BLaER1 (cell line): ENCODE results near the gene PELI2.
"Not testable (repeated sequence)": the region's sequence is repeated elsewhere in the genome, so short reads cannot be mapped to it uniquely, and the experiment has no call there.

Source experiments
- H3K27ac ChIP-seq: shearing (Covaris generic); formaldehyde crosslinking; 2 replicates; pipeline ENCODE4 v1.8.1; 2022
- H3K27me3 ChIP-seq: shearing (Covaris generic); formaldehyde crosslinking; 2 replicates; pipeline ENCODE4 v1.8.1; 2022
- H3K36me3 ChIP-seq: shearing (Covaris generic); formaldehyde crosslinking; 2 replicates; pipeline ENCODE4 v1.8.1; 2022
- H3K4me1 ChIP-seq: shearing (Covaris generic); formaldehyde crosslinking; 2 replicates; pipeline ENCODE4 v1.8.1; 2022
- H3K4me2 ChIP-seq: shearing (Covaris generic); formaldehyde crosslinking; 2 replicates; pipeline ENCODE4 v1.8.1; 2022
- H3K4me3 ChIP-seq: shearing (Covaris generic); formaldehyde crosslinking; 2 replicates; pipeline ENCODE4 v1.8.1; 2022
- H3K9ac ChIP-seq: shearing (Covaris generic); formaldehyde crosslinking; 2 replicates; pipeline ENCODE4 v1.8.1; 2022
- H3K9me3 ChIP-seq: shearing (Covaris generic); formaldehyde crosslinking; 2 replicates; pipeline ENCODE4 v1.8.1; 2022
- H4K20me1 ChIP-seq: shearing (Covaris generic); formaldehyde crosslinking; 2 replicates; pipeline ENCODE4 v1.8.1; 2022
- Cebpa-rat ChIP-seq: shearing (Covaris generic); IDR thresholded peaks from 2 replicates; pipeline ENCODE4 v1.8.1; 2022

PELI2 gene

DNA sequence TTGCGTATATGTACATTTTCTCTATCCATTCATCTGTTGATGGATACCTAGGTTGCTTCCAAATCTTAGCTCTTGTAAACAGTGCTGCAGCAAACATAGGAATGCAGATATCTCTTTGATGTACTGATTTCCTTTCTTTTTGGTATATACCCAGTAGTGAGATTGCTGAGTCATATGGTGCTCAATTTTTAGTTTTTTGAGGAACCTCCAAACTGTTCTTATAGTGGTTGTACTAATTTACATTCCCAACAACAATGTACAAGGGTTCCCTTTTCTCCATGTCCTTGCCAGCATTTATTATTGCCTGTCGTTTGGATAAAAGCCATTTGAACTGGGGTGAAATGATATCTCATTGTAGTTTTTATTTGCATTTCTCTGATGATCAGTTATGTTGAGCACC, 44.3 kb downstream of the PELI2 start:
- Histone ChIP-seq H3K36me3 (peaks cover 58% of the 10 kb centered on the region), H3K27me3 (no peaks in the 10 kb centered on the region), H3K4me3 (no peak overlapping the region), H3K4me1 (no peaks in the 10 kb centered on the region), H3K4me2 (no peak overlapping the region), H3K9me3 (peaks cover 89% of the 10 kb centered on the region), H3K9ac (no peak overlapping the region), H4K20me1 (peaks cover 25% of the 10 kb centered on the region), H3K27ac (no peak overlapping the region)
- no peak for TF ChIP-seq Cebpa-rat

DNA sequence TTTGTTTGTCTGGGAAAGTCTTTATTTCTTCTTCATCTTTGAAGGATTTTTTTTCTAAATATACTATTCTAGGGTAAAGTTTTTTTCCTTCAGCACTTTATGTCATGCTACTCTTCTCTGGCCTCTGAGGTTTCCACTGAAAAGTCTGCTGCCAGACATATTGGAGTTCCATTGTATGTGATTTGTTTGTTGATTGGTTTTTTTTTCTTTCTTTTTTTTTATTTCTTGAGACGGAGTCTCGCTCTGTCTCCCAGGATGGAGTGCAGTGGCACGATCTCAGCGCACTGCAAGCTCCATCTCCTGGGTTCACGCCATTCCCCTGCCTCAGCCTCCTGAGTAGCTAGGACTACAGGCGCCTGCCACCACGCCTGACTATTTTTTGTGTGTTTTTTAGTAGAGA, 48.4 kb downstream of the PELI2 start:
- peaks cover 90% of the 10 kb centered on the region for H3K9me3 ChIP-seq
- H3K4me2 ChIP-seq, H3K9ac ChIP-seq, H3K27ac ChIP-seq, H3K27me3 ChIP-seq, H3K4me3 ChIP-seq: not testable (repeated sequence)
- H3K4me1 ChIP-seq, result peaks cover 16% of the 10 kb centered on the region
- H4K20me1 ChIP-seq, result peaks cover 38% of the 10 kb centered on the region
- H3K36me3 ChIP-seq, result peaks cover 66% of the 10 kb centered on the region

- H3K9me3 ChIP-seq, result peaks cover 86% of the 10 kb centered on the region
- peaks cover 31% of the 10 kb centered on the region for H3K4me1 ChIP-seq
- H3K4me3 ChIP-seq, result no peak overlapping the region
- H3K27me3 ChIP-seq, result no peaks in the 10 kb centered on the region
- H3K9ac ChIP-seq, result no peak overlapping the region
- TF ChIP-seq Cebpa-rat, result no peak
- peaks cover 70% of the 10 kb centered on the region for H3K36me3 ChIP-seq
- H3K4me2 ChIP-seq, result no peak overlapping the region
- H4K20me1 ChIP-seq, result peaks cover 45% of the 10 kb centered on the region
- H3K27ac ChIP-seq, result peak overlapping the region; percentile 4; the same call in 1 of the 2 replicates
Measured at GRCh38 chr14:56168007-56168616, 49.9 kb downstream of the PELI2 start.

DNA sequence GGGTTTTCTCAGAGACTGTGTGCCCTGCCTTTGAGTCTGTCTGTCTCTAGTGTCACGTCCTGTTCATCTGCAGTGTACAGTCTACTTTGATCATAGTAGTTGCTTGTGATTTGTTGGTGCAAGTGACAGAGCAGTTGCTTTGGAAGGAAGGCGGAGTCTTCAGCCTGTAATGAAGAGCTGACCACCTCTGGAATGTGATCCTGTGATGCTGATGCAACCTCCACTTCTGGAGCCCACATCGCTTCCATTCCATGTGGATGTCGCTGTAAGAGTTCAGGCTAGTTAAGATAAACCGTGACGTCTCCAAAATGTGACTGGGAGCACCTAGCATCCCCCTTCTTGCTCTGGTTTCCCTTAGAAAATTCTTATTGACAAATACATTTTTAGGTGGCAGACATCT, 51.8 kb downstream of the PELI2 start:
- no peak overlapping the region for H3K4me3 ChIP-seq
- H3K4me2 ChIP-seq, result no peak overlapping the region
- TF ChIP-seq Cebpa-rat, result no peak

DNA sequence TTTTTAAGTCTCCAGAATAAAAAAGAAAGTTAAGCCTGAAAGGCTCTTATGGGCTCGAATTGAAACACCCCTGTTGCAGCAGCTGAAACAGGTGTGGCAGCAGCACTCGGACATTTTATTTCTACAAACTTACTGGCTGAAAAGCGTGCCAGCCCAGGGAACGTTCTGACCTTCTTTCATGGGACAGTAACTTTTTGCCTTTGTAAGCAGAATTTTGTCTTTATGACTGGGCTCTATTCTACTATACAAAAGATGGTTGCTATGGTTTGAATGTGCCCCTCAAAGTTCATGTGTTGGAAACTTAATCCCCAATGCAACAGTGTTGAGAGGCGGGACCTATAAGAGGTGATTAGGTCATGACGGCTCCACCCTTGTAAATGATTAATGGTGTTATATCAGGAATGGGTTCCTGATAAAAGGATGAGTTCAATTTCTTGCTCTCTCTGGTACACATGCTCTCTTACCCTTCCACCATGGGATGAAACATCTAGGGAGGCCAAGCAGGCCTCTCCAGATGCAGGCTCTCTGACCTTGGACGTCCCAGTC, 52.7 kb downstream of the PELI2 start:
- Histone ChIP-seq H3K27me3 (no peaks in the 10 kb centered on the region), H3K4me3 (no peak overlapping the region), H3K9me3 (peaks cover 75% of the 10 kb centered on the region), H4K20me1 (peaks cover 61% of the 10 kb centered on the region), H3K9ac (no peak overlapping the region), H3K4me1 (peaks cover 56% of the 10 kb centered on the region), H3K4me2 (no peak overlapping the region; the same call in 1 of the 2 replicates), H3K36me3 (peaks cover 91% of the 10 kb centered on the region), H3K27ac (no peak overlapping the region)
- TF ChIP-seq Cebpa-rat, result no peak

More for the DNA sequence above, 51.8 kb downstream of the PELI2 start:
- Histone ChIP-seq H4K20me1 (peaks cover 52% of the 10 kb centered on the region), H3K9me3 (peaks cover 84% of the 10 kb centered on the region), H3K36me3 (peaks cover 89% of the 10 kb centered on the region), H3K4me1 (peaks cover 48% of the 10 kb centered on the region), H3K27me3 (no peaks in the 10 kb centered on the region), H3K27ac (no peak overlapping the region), H3K9ac (no peak overlapping the region)

- no peaks in the 10 kb centered on the region for H3K27me3 ChIP-seq
- H3K36me3 ChIP-seq, result peaks cover 86% of the 10 kb centered on the region
- H3K27ac ChIP-seq, result peak overlapping the region; percentile 63; the same call in 1 of the 2 replicates
- peaks cover 64% of the 10 kb centered on the region for H3K9me3 ChIP-seq
- H3K4me1 ChIP-seq, result peaks cover 66% of the 10 kb centered on the region
- no peak overlapping the region for H3K4me3 ChIP-seq
- peaks cover 73% of the 10 kb centered on the region for H4K20me1 ChIP-seq
- no peak for TF ChIP-seq Cebpa-rat
- H3K4me2 ChIP-seq, result peak overlapping the region; percentile 62
- H3K9ac ChIP-seq, result no peak overlapping the region
Measured at GRCh38 chr14:56172074-56172473, 53.9 kb downstream of the PELI2 start.

GRCh38 chr14:56172571-56172971, 54.4 kb downstream of the PELI2 start:
- Histone ChIP-seq H3K27ac (peak overlapping the region; percentile 63), H3K4me3 (no peak overlapping the region), H3K4me1 (peaks cover 69% of the 10 kb centered on the region), H4K20me1 (peaks cover 76% of the 10 kb centered on the region), H3K27me3 (no peaks in the 10 kb centered on the region), H3K36me3 (peaks cover 81% of the 10 kb centered on the region), H3K9me3 (peaks cover 59% of the 10 kb centered on the region), H3K4me2 (peak overlapping the region; percentile 62), H3K9ac (no peak overlapping the region)
- no peak for TF ChIP-seq Cebpa-rat

GRCh38 chr14:56173365-56173922, 55.2 kb downstream of the PELI2 start:
- Histone ChIP-seq H3K27me3 (no peaks in the 10 kb centered on the region), H3K4me3 (no peak overlapping the region), H3K27ac (peak overlapping the region; percentile 63), H3K36me3 (peaks cover 79% of the 10 kb centered on the region), H3K4me1 (peaks cover 72% of the 10 kb centered on the region), H3K9ac (no peak overlapping the region), H4K20me1 (peaks cover 71% of the 10 kb centered on the region), H3K4me2 (peak overlapping the region; percentile 62), H3K9me3 (peaks cover 54% of the 10 kb centered on the region)
- TF ChIP-seq Cebpa-rat, result no peak

GRCh38 chr14:56175773-56176172, 57.6 kb downstream of the PELI2 start:
- Histone ChIP-seq H3K27ac (no peak overlapping the region), H4K20me1 (peaks cover 51% of the 10 kb centered on the region), H3K4me3 (no peak overlapping the region), H3K4me1 (peaks cover 89% of the 10 kb centered on the region), H3K9me3 (peaks cover 39% of the 10 kb centered on the region), H3K4me2 (no peak overlapping the region; the same call in 1 of the 2 replicates), H3K27me3 (no peaks in the 10 kb centered on the region), H3K9ac (no peak overlapping the region), H3K36me3 (peaks cover 68% of the 10 kb centered on the region)
- no peak for TF ChIP-seq Cebpa-rat

- H3K27ac ChIP-seq, result no peak overlapping the region
- no peak for TF ChIP-seq Cebpa-rat
- H3K9me3 ChIP-seq, result peaks cover 34% of the 10 kb centered on the region
- H3K36me3 ChIP-seq, result peaks cover 68% of the 10 kb centered on the region
- no peak overlapping the region for H3K4me3 ChIP-seq
- no peak overlapping the region; the same call in 1 of the 2 replicates for H3K4me2 ChIP-seq
- H4K20me1 ChIP-seq, result peaks cover 44% of the 10 kb centered on the region
- no peak overlapping the region for H3K9ac ChIP-seq
- peaks cover 93% of the 10 kb centered on the region for H3K4me1 ChIP-seq
- H3K27me3 ChIP-seq, result no peaks in the 10 kb centered on the region
Measured at GRCh38 chr14:56176530-56176929, 58.3 kb downstream of the PELI2 start.
